ENCODE data around the gene RPP30.

Gene RPP30

GRCh38 chr10:90885176-90885575 is 13.4 kb downstream of the RPP30 start:
- no peaks in the 10 kb centered on the region for H3K27me3 ChIP-seq (ENCODE audit: insufficient read depth, low read length, poor library complexity, severe bottlenecking)
- H3K9ac ChIP-seq (ENCODE audit: low read depth, low read length, poor library complexity, severe bottlenecking): no peak overlapping the region
- peaks cover 65% of the 10 kb centered on the region for H3K36me3 ChIP-seq (ENCODE audit: insufficient read depth, low read length)
- H3K9me2 ChIP-seq (replicated peaks; ENCODE audit: low read depth, low read length): no peaks in the 10 kb centered on the region
- H2AFZ ChIP-seq (ENCODE audit: low read length): no peak overlapping the region
- H4K20me1 ChIP-seq (ENCODE audit: insufficient read depth, low read length, poor library complexity, severe bottlenecking): no peaks in the 10 kb centered on the region
- H3K9me3 ChIP-seq (ENCODE audit: insufficient read depth, low read depth, low read length): no peaks in the 10 kb centered on the region
- H3K79me2 ChIP-seq (ENCODE audit: insufficient read depth, low read length): no peaks in the 10 kb centered on the region
- H3F3A ChIP-seq (ENCODE audit: low read depth): no peaks in the 10 kb centered on the region
- no peak overlapping the region for H3K4me3 ChIP-seq (ENCODE audit: low read length, poor library complexity, severe bottlenecking)
- no peak overlapping the region for H3K4me2 ChIP-seq (ENCODE audit: low read depth, low read length, poor library complexity, severe bottlenecking)
- no peak for TF ChIP-seq CTCF (conservative IDR thresholded peaks at IDR 0.05; ENCODE audit: low read length)
- no peak for TF ChIP-seq EZH2phosphoT487 (IDR thresholded peaks at IDR 0.05; ENCODE audit: borderline replicate concordance)
- H3K4me1 ChIP-seq (ENCODE audit: insufficient read depth, low read length, poor library complexity, severe bottlenecking): no peaks in the 10 kb centered on the region

- Histone ChIP-seq H3K9me2 (replicated peaks; ENCODE audit: low read depth, low read length) (no peaks in the 10 kb centered on the region), H3K4me1 (ENCODE audit: insufficient read depth, low read length, poor library complexity, severe bottlenecking) (no peaks in the 10 kb centered on the region), H3K9me3 (ENCODE audit: insufficient read depth, low read depth, low read length) (no peaks in the 10 kb centered on the region), H4K20me1 (ENCODE audit: insufficient read depth, low read length, poor library complexity, severe bottlenecking) (no peaks in the 10 kb centered on the region), H3K9ac (ENCODE audit: low read depth, low read length, poor library complexity, severe bottlenecking) (no peak overlapping the region), H3K4me2 (ENCODE audit: low read depth, low read length, poor library complexity, severe bottlenecking) (no peak overlapping the region), H3F3A (ENCODE audit: low read depth) (no peaks in the 10 kb centered on the region), H2AFZ (ENCODE audit: low read length) (no peak overlapping the region), H3K36me3 (ENCODE audit: insufficient read depth, low read length) (peaks cover 76% of the 10 kb centered on the region), H3K27me3 (ENCODE audit: insufficient read depth, low read length, poor library complexity, severe bottlenecking) (no peaks in the 10 kb centered on the region), H3K4me3 (ENCODE audit: low read length, poor library complexity, severe bottlenecking) (no peak overlapping the region), H3K79me2 (ENCODE audit: insufficient read depth, low read length) (no peaks in the 10 kb centered on the region)
- TF ChIP-seq CTCF (conservative IDR thresholded peaks at IDR 0.05; ENCODE audit: low read length) (no peak), EZH2phosphoT487 (IDR thresholded peaks at IDR 0.05; ENCODE audit: borderline replicate concordance) (no peak)
Measured at GRCh38 chr10:90887555-90887954, 15.8 kb downstream of the RPP30 start.

- Histone ChIP-seq H3K36me3 (ENCODE audit: insufficient read depth, low read length) (peaks cover 78% of the 10 kb centered on the region), H2AFZ (ENCODE audit: low read length) (no peak overlapping the region), H3K79me2 (ENCODE audit: insufficient read depth, low read length) (no peaks in the 10 kb centered on the region), H3K9ac (ENCODE audit: low read depth, low read length, poor library complexity, severe bottlenecking) (no peak overlapping the region), H3K4me3 (ENCODE audit: low read length, poor library complexity, severe bottlenecking) (no peak overlapping the region), H3K9me2 (replicated peaks; ENCODE audit: low read depth, low read length) (no peaks in the 10 kb centered on the region), H3K9me3 (ENCODE audit: insufficient read depth, low read depth, low read length) (no peaks in the 10 kb centered on the region), H3F3A (ENCODE audit: low read depth) (no peaks in the 10 kb centered on the region), H3K4me1 (ENCODE audit: insufficient read depth, low read length, poor library complexity, severe bottlenecking) (no peaks in the 10 kb centered on the region), H3K4me2 (ENCODE audit: low read depth, low read length, poor library complexity, severe bottlenecking) (no peak overlapping the region), H4K20me1 (ENCODE audit: insufficient read depth, low read length, poor library complexity, severe bottlenecking) (no peaks in the 10 kb centered on the region), H3K27me3 (ENCODE audit: insufficient read depth, low read length, poor library complexity, severe bottlenecking) (no peaks in the 10 kb centered on the region)
- TF ChIP-seq EZH2phosphoT487 (IDR thresholded peaks at IDR 0.05; ENCODE audit: borderline replicate concordance): no peak
- TF ChIP-seq CTCF (conservative IDR thresholded peaks at IDR 0.05; ENCODE audit: low read length): no peak
Measured at GRCh38 chr10:90888387-90888786, 16.6 kb downstream of the RPP30 start.
